Gastrocnemius medialis (tissue), 4 donors: ENCODE data around the gene PTGIR. TPM values are rescaled to one million over a fixed set of nuclear protein-coding genes. Genes with fewer than 3 reads are reported as not detected.
A peak's percentile ranks its signal among the peaks of the same experiment; 100 is the strongest.

Source experiments
- ATAC-seq, 2 donors: fragments of 150-250 bp; one replicate each; pipeline ENCODE4 v1.9.1; 2016
- DNase-seq, 2 donors: peaks; one replicate each; pipeline ENCODE4 v3.0.0-alpha.2; 2019
- H3K27ac ChIP-seq, 4 donors: fragments of 200-600 bp; sonication (generic); 1 replicate in 1 of 4; 2 replicates in 3 of 4; pipeline ENCODE4 v1.5.1; 2016 to 2018; ENCODE audit warnings: mild to moderate bottlenecking in 2 of 4, moderate library complexity in 1 of 4
- H3K27me3 ChIP-seq, 3 donors: fragments of 200-600 bp; sonication (generic) in 2 of 3; 1 replicate in 1 of 3; 2 replicates in 2 of 3; pipeline versions ENCODE4 v1.5.1 to v1.6.0; 2016 to 2019; ENCODE audit warnings: mild to moderate bottlenecking in 1 of 3, moderate library complexity in 1 of 3
- H3K36me3 ChIP-seq, 2 donors: fragments of 200-600 bp; sonication (generic) in 1 of 2; one replicate each; pipeline ENCODE4 v1.5.1; 2017 to 2018
- H3K4me1 ChIP-seq, 2 donors: fragments of 200-600 bp; sonication (generic) in 1 of 2; one replicate each; pipeline ENCODE4 v1.5.1; 2016 to 2017; ENCODE audit warnings: mild to moderate bottlenecking in 2 of 2
- H3K4me3 ChIP-seq, 4 donors: fragments of 200-600 bp; sonication (generic) in 3 of 4; 1 replicate in 1 of 4; 2 replicates in 3 of 4; pipeline ENCODE4 v1.5.1; 2016 to 2019; ENCODE audit warnings: mild to moderate bottlenecking in 2 of 4
- H3K9me3 ChIP-seq, 3 donors: fragments of 200-600 bp; sonication (generic) in 2 of 3; 1 replicate in 1 of 3; 2 replicates in 2 of 3; pipeline ENCODE4 v1.5.1; 2016 to 2019
- CTCF ChIP-seq, 5 experiments: fragments of 450-650 bp in 3 of 5; fragments of 200-600 bp in 2 of 5; sonication (generic) in 2 of 5; IDR thresholded peaks in 4 of 5; conservative IDR thresholded peaks in 1 of 5; 1 replicate in 4 of 5; 2 replicates in 1 of 5; pipeline ENCODE4 v1.5.1; 2016 to 2019; ENCODE audit warnings: antibody characterized with exemption in 5 of 5, mild to moderate bottlenecking in 3 of 5, moderate library complexity in 3 of 5
- POLR2A ChIP-seq, 2 donors: fragments of 450-650 bp; IDR thresholded peaks; one replicate each; pipeline ENCODE4 v1.6.1; 2017; ENCODE audit warnings: antibody characterized with exemption in 2 of 2, mild to moderate bottlenecking in 2 of 2, moderate library complexity in 2 of 2
- in situ Hi-C, 4 donors: fragments of 200-750 bp; cut with MboI; loops; one replicate each; pipeline versions ENCODE4 v1.15.0 to v1.8.0; 2017; ENCODE audit warnings: low sequenced_read_pairs in 4 of 4
- intact Hi-C: fragments of 100-400 bp; cut with DNase I; formaldehyde crosslinking; loops from one replicate; pipeline ENCODE4 v1.15.1; 2023; ENCODE audit warnings: low total_unique reads
- total RNA-seq, 4 donors: library from RNA; depleted of rRNA; stranded (reverse); fragments of >200 nt; gene quantifications; one replicate each; pipeline versions ENCODE4 v1.1.0 to v1.2.3, GENCODE V29; 2016

The PTGIR gene
- total RNA-seq, 4 donors from 2014 or later: 0.87 to 1.7 (median 1.3) TPM

GRCh38 chr19:46601318-46602224 lies 23.3 kb downstream of the PTGIR start, which contains the start of gene CALM3:
Gene CALM3, plus strand, starts transcription at chr19:46601330. Its CDS starts 105 bp downstream, at chr19:46601435.
- H3K27ac ChIP-seq: peak within 1 kb of the TSS; percentile 86 to 98 (median 96)
- DNase-seq (no peak), ATAC-seq (no peak)
- no peaks in the 10 kb centered on the region for H3K27me3 ChIP-seq
- in situ Hi-C loops: no loop called here
- H3K4me1 ChIP-seq: peaks cover 35 to 42% of the 10 kb centered on the region in 2 donors
- peaks cover 0 to 11% of the 10 kb centered on the region in 2 donors for H3K36me3 ChIP-seq
- H3K4me3 ChIP-seq: peak within 1 kb of the TSS; percentile 90 to 99 (median 94)
- intact Hi-C loops: loop anchor here (1.0 to 5.0 kb wide), 2 partner anchors 60 to 916 kb away; partner anchors contain the start of genes DACT3 and NAPA
- TF ChIP-seq POLR2A (IDR thresholded peaks at IDR 0.05) (peak; percentile 83 to 87), CTCF (IDR thresholded peaks at IDR 0.05 in 4 of 5, conservative IDR thresholded peaks at IDR 0.05 in 1 of 5) (no peak)
- H3K9me3 ChIP-seq: no peaks in the 10 kb centered on the region

GRCh38 chr19:46600384-46601317 lies 24.2 kb downstream of the PTGIR start:
- DNase-seq (peak; percentile 94 to 97), ATAC-seq (peak; percentile 92 to 95)
- Histone ChIP-seq H3K27me3 (no peaks in the 10 kb centered on the region), H3K4me1 (peaks cover 35 to 41% of the 10 kb centered on the region in 2 donors), H3K36me3 (peaks cover 0 to 3% of the 10 kb centered on the region in 2 donors), H3K9me3 (no peaks in the 10 kb centered on the region), H3K27ac (peak overlapping the region; percentile 86 to 98 (median 96)), H3K4me3 (peak overlapping the region; percentile 90 to 99 (median 94))
- peak in 1 of 5 experiments; percentile 49 for TF ChIP-seq CTCF (IDR thresholded peaks at IDR 0.05 in 4 of 5, conservative IDR thresholded peaks at IDR 0.05 in 1 of 5)
- peak; percentile 7 to 24 for TF ChIP-seq POLR2A (IDR thresholded peaks at IDR 0.05)
- in situ Hi-C loops (no loop called here), intact Hi-C loops (loop anchor here (1.0 to 5.0 kb wide), 2 partner anchors 61 to 917 kb away; partner anchors contain the start of genes DACT3 and NAPA)

- peak overlapping the region; percentile 86 to 98 (median 96) for H3K27ac ChIP-seq
- in situ Hi-C loops (no loop called here), intact Hi-C loops (loop anchor here (5.0 kb wide), 1 partner anchor 917 kb away; the partner anchor contains the start of gene NAPA)
- no peak for ATAC-seq
- H3K27me3 ChIP-seq: no peaks in the 10 kb centered on the region
- peak overlapping the region; percentile 90 to 99 (median 94) for H3K4me3 ChIP-seq
- no peaks in the 10 kb centered on the region for H3K9me3 ChIP-seq
- H3K4me1 ChIP-seq: peaks cover 30 to 33% of the 10 kb centered on the region in 2 donors
- no peak for DNase-seq
- no peaks in the 10 kb centered on the region for H3K36me3 ChIP-seq
- TF ChIP-seq CTCF (IDR thresholded peaks at IDR 0.05 in 4 of 5, conservative IDR thresholded peaks at IDR 0.05 in 1 of 5): no peak
- no peak for TF ChIP-seq POLR2A (IDR thresholded peaks at IDR 0.05)
Measured at GRCh38 chr19:46599716-46600373, 25.0 kb downstream of the PTGIR start.

- TF ChIP-seq CTCF (IDR thresholded peaks at IDR 0.05 in 4 of 5, conservative IDR thresholded peaks at IDR 0.05 in 1 of 5) (no peak), POLR2A (IDR thresholded peaks at IDR 0.05) (no peak)
- ATAC-seq (no peak), DNase-seq (no peak)
- Histone ChIP-seq H3K4me3 (no peak overlapping the region), H3K27me3 (no peaks in the 10 kb centered on the region), H3K36me3 (no peaks in the 10 kb centered on the region), H3K27ac (no peak overlapping the region), H3K4me1 (peaks cover 18 to 21% of the 10 kb centered on the region in 2 donors), H3K9me3 (no peaks in the 10 kb centered on the region)
- intact Hi-C loops: no loop called here
- in situ Hi-C loops: no loop called here
Measured at GRCh38 chr19:46598372-46598917, 26.4 kb downstream of the PTGIR start.
